HG03439 (cell line): ENCODE data around the gene TH.

ENCODE experiments used
- ATAC-seq: cut with Tn5 transposase; IDR thresholded peaks from one replicate; pipeline ENCODE4 v1.9.1; 2021; ENCODE audit warnings: mild to moderate bottlenecking, moderate library complexity; ENCODE audit not compliant: unreplicated experiment

The TH gene

GRCh38 chr11:2163428-2163978 is 8.1 kb downstream of the TH start:
- no peak for ATAC-seq

GRCh38 chr11:2160736-2161259 is 10.8 kb downstream of the TH start, which contains the start of gene INS:
INS (minus strand) TSS chr11:2161209; CDS start chr11:2160971, 238 bp downstream.
- ATAC-seq = no peak

GRCh38 chr11:2159536-2160413 is 11.8 kb downstream of the TH start:
- no peak for ATAC-seq

DNA sequence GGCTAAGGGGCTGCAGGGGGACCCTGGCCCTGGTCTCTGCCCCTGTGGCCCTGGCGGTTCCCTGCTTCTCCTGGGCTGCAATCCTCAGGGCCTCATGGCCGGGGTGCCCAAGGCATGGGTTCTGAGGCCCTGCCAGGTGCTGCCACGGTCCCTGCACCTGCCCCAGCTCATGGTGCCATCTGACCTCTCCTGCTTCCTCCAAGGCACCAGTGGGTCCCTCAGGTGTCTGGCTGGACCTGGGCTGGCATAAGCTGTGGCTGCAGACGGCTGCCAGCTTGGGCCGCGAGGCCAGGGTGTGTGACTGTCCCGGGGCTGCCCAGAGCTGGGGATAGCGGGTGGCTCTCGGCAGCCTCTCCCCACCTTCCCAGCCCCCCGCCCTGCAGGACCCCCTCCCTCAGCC is 12.6 kb downstream of the TH start:
- ATAC-seq = no peak

GRCh38 chr11:2158296-2158737 is 13.3 kb downstream of the TH start:
- no peak for ATAC-seq

GRCh38 chr11:2157294-2158040 is 14.1 kb downstream of the TH start:
- ATAC-seq = no peak

GRCh38 chr11:2156416-2157182 is 15.0 kb downstream of the TH start:
- no peak for ATAC-seq

GRCh38 chr11:2155511-2155910 is 16.1 kb downstream of the TH start:
- ATAC-seq = no peak

- no peak for ATAC-seq
These were observed 16.7 kb downstream of the TH start for GRCh38 chr11:2154889-2155288.

DNA sequence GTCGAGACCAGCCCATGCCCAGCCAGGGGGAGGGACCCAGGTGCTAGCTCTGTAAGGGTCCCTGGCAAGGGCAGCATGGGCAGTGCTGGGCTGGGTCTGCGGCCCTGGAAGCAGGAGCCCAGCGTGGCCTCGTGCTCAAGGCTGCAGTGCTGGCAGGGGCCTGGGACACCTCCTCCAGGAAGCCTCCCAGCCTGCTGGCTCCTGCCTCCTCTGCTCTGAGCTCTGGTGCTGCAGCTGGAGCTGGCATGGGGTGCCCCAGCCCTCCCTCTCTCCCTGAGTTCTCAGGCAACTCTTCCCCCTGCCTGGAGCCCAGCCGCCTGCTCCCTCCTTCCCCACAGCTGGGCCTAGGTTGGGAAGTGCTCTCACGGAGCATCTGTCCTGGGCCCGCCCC is 17.4 kb downstream of the TH start:
- ATAC-seq = no peak

- ATAC-seq = no peak
These were observed 17.9 kb downstream of the TH start for GRCh38 chr11:2153581-2154194.

DNA sequence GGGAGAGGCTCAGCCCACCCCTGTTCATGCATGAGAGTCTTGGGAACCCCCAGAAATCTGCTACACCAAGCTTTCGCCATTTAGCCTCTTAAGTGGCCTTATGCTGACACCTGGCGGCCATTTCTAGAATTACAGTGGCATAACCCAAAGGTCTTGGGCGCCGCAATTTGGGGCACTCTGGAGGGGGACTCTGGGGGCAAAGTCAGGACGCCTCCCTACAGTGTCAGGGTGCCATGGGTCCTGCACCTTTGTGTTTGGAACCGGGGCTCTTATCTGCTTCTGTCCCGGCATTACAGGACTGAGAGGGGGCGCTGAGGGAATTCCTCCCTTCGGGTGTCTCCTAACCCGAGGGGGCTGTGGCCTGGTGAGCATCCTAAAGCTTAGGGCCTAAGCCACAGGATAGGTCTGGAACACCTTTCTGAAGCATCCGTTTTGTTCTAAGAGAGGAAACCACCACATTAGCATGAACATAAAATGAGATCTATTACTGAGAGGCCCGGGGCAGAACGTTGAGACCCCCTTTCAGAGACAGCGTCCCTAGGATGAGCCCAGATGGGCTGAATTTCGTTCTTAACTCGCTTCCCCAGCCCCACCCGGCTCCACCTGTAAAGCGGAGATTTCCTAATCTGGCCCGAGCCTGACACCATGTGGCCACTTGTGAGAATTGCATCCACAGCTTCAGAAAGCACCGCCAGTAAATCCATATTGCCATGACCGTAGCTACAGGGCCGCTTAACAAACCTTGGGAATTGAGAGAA is 19.9 kb downstream of the TH start:
- ATAC-seq = no peak

DNA sequence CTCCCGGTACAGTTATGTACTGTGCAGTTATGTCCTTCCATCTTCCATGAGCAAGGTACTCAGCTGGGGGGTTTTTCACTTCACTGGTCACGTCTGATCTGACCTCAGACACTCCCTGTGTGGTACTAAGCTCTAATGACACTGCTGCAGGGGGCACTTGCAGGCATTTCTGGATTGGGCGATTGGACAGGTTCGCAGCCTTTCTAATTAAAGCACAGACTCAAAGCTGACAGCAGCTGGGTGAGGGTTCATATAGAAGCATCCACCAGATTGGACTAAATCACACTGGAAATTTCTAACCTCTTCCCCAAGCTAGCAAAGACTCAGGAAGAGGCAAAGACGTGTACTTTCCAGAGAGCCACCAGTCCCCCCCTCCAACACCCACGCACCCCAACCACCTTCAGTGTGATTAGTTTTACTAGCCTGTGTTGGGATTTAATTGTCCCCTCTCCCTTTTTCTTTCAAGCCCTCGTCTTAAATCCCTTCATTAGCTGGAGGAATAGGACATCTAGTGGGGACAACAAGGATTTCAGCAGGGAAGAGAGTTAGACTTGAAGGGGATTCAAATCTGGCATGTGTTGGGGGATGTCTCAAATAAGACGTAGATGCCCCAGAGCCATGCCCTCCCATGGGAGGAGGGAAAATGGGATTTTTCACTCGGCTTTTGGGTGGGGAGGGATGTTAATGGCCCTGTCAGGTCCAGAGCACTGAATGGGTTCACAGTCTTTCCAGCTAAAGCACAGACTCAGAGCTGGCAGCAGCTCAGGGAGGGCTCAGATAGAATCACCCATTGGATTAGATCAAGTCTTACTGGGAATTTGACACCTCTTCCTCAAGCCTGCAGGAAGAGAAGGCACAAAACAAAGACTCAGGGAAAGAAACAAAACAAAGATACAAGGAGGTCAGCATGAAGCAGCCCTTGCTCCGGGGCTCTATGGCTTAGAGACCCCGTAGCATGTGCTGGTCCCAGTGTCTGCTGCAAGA is 21.5 kb downstream of the TH start:
- ATAC-seq = no peak

DNA sequence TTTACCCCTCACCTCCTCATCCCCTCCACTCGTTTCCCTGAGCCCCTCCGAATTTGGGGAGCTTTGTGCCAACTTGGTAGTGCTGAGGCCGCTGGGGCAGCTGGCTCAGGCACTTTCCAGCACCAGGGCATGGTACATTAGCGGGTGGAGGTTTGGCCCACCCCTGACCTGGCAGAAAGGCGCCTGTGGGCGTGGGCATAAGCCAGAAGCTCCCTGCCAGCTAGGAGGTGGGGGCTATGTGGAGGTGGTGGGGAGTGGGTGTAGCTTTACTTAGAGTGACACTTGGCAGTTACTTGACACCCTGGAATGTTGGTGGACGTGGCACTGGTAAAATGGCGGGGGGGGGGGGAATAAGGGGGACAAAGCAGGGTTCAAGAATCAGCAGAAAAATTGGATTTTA is 22.2 kb downstream of the TH start:
- ATAC-seq = no peak

- ATAC-seq = no peak
These were observed 23.0 kb downstream of the TH start for GRCh38 chr11:2148595-2148994.

DNA sequence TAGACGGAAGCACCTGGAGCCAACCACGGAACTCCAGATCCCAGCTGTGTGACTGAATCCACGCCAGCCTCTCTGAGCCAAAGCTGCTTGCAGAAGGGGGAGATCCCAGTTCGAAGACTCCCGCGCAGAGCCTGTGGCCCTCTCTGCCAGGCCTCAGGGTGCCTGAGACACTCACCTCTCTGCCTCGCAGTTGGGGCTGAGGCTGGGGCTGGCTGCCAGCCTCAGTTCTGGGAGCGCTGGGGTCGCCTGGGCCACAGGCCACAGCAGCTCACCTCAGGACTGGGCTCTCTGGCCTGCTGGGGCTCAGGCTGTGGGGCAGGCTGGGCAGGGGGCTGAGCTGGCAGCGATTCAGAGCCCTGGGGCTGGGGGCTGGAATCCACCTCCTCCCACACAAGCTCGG is 24.2 kb downstream of the TH start:
- no peak for ATAC-seq

GRCh38 chr11:2146051-2146450 is 25.6 kb downstream of the TH start:
- no peak for ATAC-seq

- no peak for ATAC-seq
These were observed 26.9 kb downstream of the TH start for GRCh38 chr11:2144544-2145248.
